H1 (cell line): ENCODE data around the gene RNF41. TPM values are rescaled to one million over a fixed set of nuclear protein-coding genes. Genes with fewer than 3 reads are reported as not detected.

ENCODE experiments used
- ASH2L ChIP-seq: fragments of 200-600, 300-600 bp; sonication (generic); IDR thresholded peaks from one replicate; pipeline ENCODE4 v1.7.1; 2017; ENCODE audit warnings: low read length
- ATF2 ChIP-seq: IDR thresholded peaks from 2 replicates; pipeline ENCODE4 v1.6.1; 2012; ENCODE audit warnings: low read length, inconsistent platforms
- CHD1 ChIP-seq: IDR thresholded peaks from 2 replicates; pipeline ENCODE4 v1.6.1; 2012; ENCODE audit warnings: low read depth, low read length, improper control_type of control experiment
- CHD2 ChIP-seq: IDR thresholded peaks from 2 replicates; pipeline ENCODE4 v1.6.1; 2012; ENCODE audit warnings: low read length, improper control_type of control experiment
- CTCF ChIP-seq, 3 experiments: IDR thresholded peaks; 1 replicate in 2 of 3; 2 replicates in 1 of 3; pipeline versions ENCODE4 v1.5.1 to v1.6.1; 2011; ENCODE audit warnings: low read length in 3 of 3, mild to moderate bottlenecking in 3 of 3, inconsistent platforms in 2 of 3, low read depth in 1 of 3, moderate library complexity in 1 of 3; ENCODE audit not compliant: insufficient read depth in 1 of 3; ENCODE audit errors: control extremely low read depth in 1 of 3
- HDAC2 ChIP-seq, 2 experiments: fragments of 300-600 bp in 1 of 2; sonication (generic) in 1 of 2; IDR thresholded peaks; 2 replicates each; pipeline ENCODE4 v1.6.1; 2011 to 2012; ENCODE audit warnings: low read depth in 2 of 2, low read length in 2 of 2, mild to moderate bottlenecking in 2 of 2, moderate library complexity in 2 of 2, borderline replicate concordance in 1 of 2, inconsistent platforms in 1 of 2
- HDAC6 ChIP-seq: IDR thresholded peaks from one replicate; pipeline ENCODE4 v1.7.1; 2012; ENCODE audit warnings: low read depth, mild to moderate bottlenecking, inconsistent platforms, low read length, moderate library complexity
- KDM1A ChIP-seq: fragments of 200-600, 300-600 bp; sonication (generic); IDR thresholded peaks from 2 replicates; pipeline ENCODE4 v1.7.1; 2016; ENCODE audit warnings: mild to moderate bottlenecking, low read length, borderline replicate concordance
- MAX ChIP-seq: IDR thresholded peaks from 2 replicates; pipeline ENCODE4 v1.6.1; 2012; ENCODE audit warnings: inconsistent platforms
- PHF8 ChIP-seq: fragments of 200-600 bp; sonication (generic); conservative IDR thresholded peaks from 2 replicates; pipeline ENCODE4 v1.7.1; 2012; ENCODE audit warnings: low read depth, mild to moderate bottlenecking, inconsistent platforms, low read length, moderate library complexity
- RBBP5 ChIP-seq: IDR thresholded peaks from 2 replicates; pipeline ENCODE4 v1.7.1; 2012; ENCODE audit warnings: low read depth, mild to moderate bottlenecking, inconsistent platforms, low read length, moderate library complexity, borderline replicate concordance
- SAP30 ChIP-seq: fragments of 300-600 bp; sonication (generic); IDR thresholded peaks from 2 replicates; pipeline ENCODE4 v1.7.1; 2012; ENCODE audit warnings: low read length, moderate library complexity, mild to moderate bottlenecking, inconsistent platforms; ENCODE audit not compliant: insufficient read depth, insufficient replicate concordance
- SIN3A ChIP-seq, 2 experiments: IDR thresholded peaks in 1 of 2; conservative IDR thresholded peaks in 1 of 2; 2 replicates each; pipeline ENCODE4 v1.6.1; 2011 to 2012; ENCODE audit warnings: low read length in 2 of 2, improper control_type of control experiment in 1 of 2, low read depth in 1 of 2, mild to moderate bottlenecking in 1 of 2
- SIX5 ChIP-seq: IDR thresholded peaks from 2 replicates; pipeline ENCODE4 v1.6.1; 2011; ENCODE audit warnings: mild to moderate bottlenecking, low read depth, low read length
- SP1 ChIP-seq: IDR thresholded peaks from 2 replicates; pipeline ENCODE4 v1.6.1; 2011; ENCODE audit warnings: low read depth, low read length
- SP4 ChIP-seq: IDR thresholded peaks from 2 replicates; pipeline ENCODE4 v1.6.1; 2012; ENCODE audit warnings: low read length, inconsistent platforms
- SRF ChIP-seq: IDR thresholded peaks from 2 replicates; pipeline ENCODE4 v1.6.1; 2011; ENCODE audit warnings: mild to moderate bottlenecking, low read depth, low read length, moderate library complexity
- SUZ12 ChIP-seq: fragments of 200-600 bp; sonication (generic); IDR thresholded peaks from 2 replicates; pipeline ENCODE4 v1.6.1; 2012; ENCODE audit warnings: mild to moderate bottlenecking, inconsistent platforms, low read length, moderate library complexity, mixed read lengths
- TEAD4 ChIP-seq: IDR thresholded peaks from 2 replicates; pipeline ENCODE4 v1.6.1; 2012; ENCODE audit warnings: low read depth, low read length, inconsistent platforms, mixed read lengths
- polyA plus RNA-seq, 7 experiments: library from polyadenylated mRNA; depleted of rRNA in 3 of 7; stranded (reverse) in 5 of 7; unstranded in 2 of 7; fragments of >200 nt in 5 of 7; fragments of 200-250 nt in 2 of 7; gene quantifications; 1 replicate in 5 of 7; 2 replicates in 1 of 7; 4 replicates in 1 of 7; pipeline versions ENCODE4 v1.2.1 to v1.2.3, GENCODE V29; 2011 to 2013; ENCODE audit warnings: missing spikeins in 2 of 7, mixed read lengths in 2 of 7
- total RNA-seq: library from RNA; stranded (reverse); fragmentation: NEBNext Ultra II Directional; extraction: Animal tissue kit (Norgen Biotek cat#: 25700); gene quantifications from 2 replicates; pipeline ENCODE4 v1.2.1, GENCODE V29; 2021

Gene RNF41
- total and polyA plus RNA-seq, 2 of the 8 experiments (the other 6 are each of a cell fraction or from before 2014, with no cell fraction given) = 55.5 to 98.6 TPM

GRCh38 chr12:56189918-56190694 is 31.6 kb downstream of the RNF41 start (continued):
- TF ChIP-seq SP4 = peak; percentile 60
- TF ChIP-seq SIX5 = no peak
- peak; percentile 45; the same call in 1 of the 2 replicates for TF ChIP-seq MAX
- peak; percentile 42 for TF ChIP-seq SAP30
- peak; percentile 64 for TF ChIP-seq PHF8
- no peak for TF ChIP-seq CTCF (IDR thresholded peaks at IDR 0.05; ENCODE audit: control extremely low read depth in 1 of 3, insufficient read depth in 1 of 3, low read depth in 1 of 3, low read length in 3 of 3)
- peak; percentile 99 for TF ChIP-seq ASH2L
- peak in 1 of 2 experiments; percentile 64; a peak in 1 of 4 replicates for TF ChIP-seq HDAC2 (IDR thresholded peaks at IDR 0.05; ENCODE audit: borderline replicate concordance in 1 of 2, low read depth in 2 of 2, low read length in 2 of 2)
- peak; percentile 100 for TF ChIP-seq RBBP5
- peak; percentile 81 for TF ChIP-seq ATF2
- no peak for TF ChIP-seq CHD1
- TF ChIP-seq HDAC6 = peak; percentile 49
- peak in 1 of 2 experiments; percentile 72; a peak in 2 of 4 replicates for TF ChIP-seq SIN3A (conservative IDR thresholded peaks at IDR 0.05 in 1 of 2, IDR thresholded peaks at IDR 0.05 in 1 of 2; ENCODE audit: low read depth in 1 of 2, low read length in 2 of 2)
- TF ChIP-seq TEAD4 = peak; percentile 94
- peak; percentile 60; the same call in 1 of the 2 replicates for TF ChIP-seq KDM1A
- no peak for TF ChIP-seq SRF
- TF ChIP-seq CHD2 = peak; percentile 66; the same call in 1 of the 2 replicates
- no peak for TF ChIP-seq SUZ12
- 0 out of 2 replicates have a peak, but pooled peaks have one; percentile 40 for TF ChIP-seq SP1
